SU-DHL-6 (cell line): ENCODE measurements around the gene ELF2.

Experiments
- EZH2phosphoT487 ChIP-seq: fragments of 200-600 bp; sonication (generic), shearing (Covaris generic); conservative IDR thresholded peaks from 2 replicates; pipeline ENCODE4 v1.6.1; 2018; ENCODE audit warnings: mild to moderate bottlenecking, antibody characterized with exemption, low read length, moderate library complexity, mixed read lengths
- TF ChIP-seq, protein P1 (sequence below): fragments of 200-600 bp; sonication (generic); IDR thresholded peaks from one replicate; pipeline ENCODE4 v1.5.1; 2017; ENCODE audit warnings: antibody characterized with exemption, mild to moderate bottlenecking, low read length, moderate library complexity; ENCODE audit not compliant: insufficient read depth, poor library complexity, severe bottlenecking

DNA sequence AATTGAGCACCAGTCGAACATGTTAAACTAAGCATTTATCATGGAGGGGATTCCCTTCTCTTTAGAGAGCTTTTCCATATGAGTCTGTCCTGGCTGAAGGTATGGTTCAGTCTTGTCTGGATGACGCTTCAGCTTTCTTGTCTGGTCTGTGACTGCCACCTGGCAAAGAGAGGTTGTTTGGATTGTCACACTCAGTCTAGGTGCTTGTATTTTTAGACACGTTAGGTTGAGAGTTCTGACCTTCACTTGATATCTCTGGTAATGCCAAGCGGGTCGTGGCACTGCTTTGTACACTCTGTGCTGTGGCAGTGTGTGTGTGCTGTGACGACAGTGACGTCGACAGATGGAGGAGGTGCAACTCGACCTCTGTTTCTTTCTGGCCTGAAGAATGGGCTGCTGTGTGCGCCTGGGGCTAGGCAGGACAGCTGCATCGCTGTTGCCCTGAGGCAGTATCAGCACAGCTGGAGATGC lies 148.8 kb downstream of the ELF2 start:
- TF ChIP-seq, protein P1, sequence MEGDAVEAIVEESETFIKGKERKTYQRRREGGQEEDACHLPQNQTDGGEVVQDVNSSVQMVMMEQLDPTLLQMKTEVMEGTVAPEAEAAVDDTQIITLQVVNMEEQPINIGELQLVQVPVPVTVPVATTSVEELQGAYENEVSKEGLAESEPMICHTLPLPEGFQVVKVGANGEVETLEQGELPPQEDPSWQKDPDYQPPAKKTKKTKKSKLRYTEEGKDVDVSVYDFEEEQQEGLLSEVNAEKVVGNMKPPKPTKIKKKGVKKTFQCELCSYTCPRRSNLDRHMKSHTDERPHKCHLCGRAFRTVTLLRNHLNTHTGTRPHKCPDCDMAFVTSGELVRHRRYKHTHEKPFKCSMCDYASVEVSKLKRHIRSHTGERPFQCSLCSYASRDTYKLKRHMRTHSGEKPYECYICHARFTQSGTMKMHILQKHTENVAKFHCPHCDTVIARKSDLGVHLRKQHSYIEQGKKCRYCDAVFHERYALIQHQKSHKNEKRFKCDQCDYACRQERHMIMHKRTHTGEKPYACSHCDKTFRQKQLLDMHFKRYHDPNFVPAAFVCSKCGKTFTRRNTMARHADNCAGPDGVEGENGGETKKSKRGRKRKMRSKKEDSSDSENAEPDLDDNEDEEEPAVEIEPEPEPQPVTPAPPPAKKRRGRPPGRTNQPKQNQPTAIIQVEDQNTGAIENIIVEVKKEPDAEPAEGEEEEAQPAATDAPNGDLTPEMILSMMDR: no peak
- no peak for TF ChIP-seq EZH2phosphoT487
